SK-N-SH (cell line): Measurements from ENCODE around the gene PALS1. TPM values are rescaled to one million over a fixed set of nuclear protein-coding genes. Genes with fewer than 3 reads are reported as not detected.

Source experiments
- CTCF ChIA-PET: fragments of 300-600, 350-600 bp; formaldehyde crosslinking; extraction: SDS; loops from one replicate; lab custom pipeline; 2021; lab: Yijun Ruan, JAX
- POLR2A ChIA-PET: fragments of 350-600 bp; sonication (Branson Sonifier 250); formaldehyde crosslinking; extraction: SDS; loops from one replicate; lab custom pipeline; 2020; ENCODE audit warnings: antibody characterized with exemption, inconsistent platforms; lab: Yijun Ruan, JAX
- DNase-seq: peaks from one replicate; pipeline ENCODE4 v3.0.0; 2012
- H2AFZ ChIP-seq: fragments of 200-600 bp; sonication (generic); 2 replicates; pipeline ENCODE4 v1.8.1; 2016; ENCODE audit warnings: antibody characterized with exemption, mild to moderate bottlenecking, low read depth
- H3F3A ChIP-seq: fragments of 200-600 bp; sonication (generic); replicated peaks from 2 replicates; pipeline ENCODE3; 2016; ENCODE audit warnings: antibody characterized with exemption, mild to moderate bottlenecking; ENCODE audit not compliant: insufficient read depth
- H3K27ac ChIP-seq, 2 experiments: fragments of 200-500 bp in 1 of 2; fragments of 200-600 bp in 1 of 2; sonication (Bioruptor generic) in 1 of 2; sonication (generic), shearing (Covaris generic) in 1 of 2; 2 replicates each; pipeline versions ENCODE4 v1.5.1 to v1.6.1; 2014 to 2016; ENCODE audit warnings: low read depth in 2 of 2, inconsistent platforms in 1 of 2, low read length in 1 of 2, mild to moderate bottlenecking in 1 of 2, mixed read lengths in 1 of 2
- H3K27me3 ChIP-seq: fragments of 200-600 bp; sonication (generic), shearing (Covaris generic); 2 replicates; pipeline ENCODE4 v1.6.1; 2016; ENCODE audit warnings: mixed run types; ENCODE audit not compliant: insufficient read depth
- H3K36me3 ChIP-seq, 2 experiments: fragments of 200-500 bp in 1 of 2; fragments of 200-600 bp in 1 of 2; sonication (Bioruptor generic) in 1 of 2; sonication (generic) in 1 of 2; replicated peaks in 1 of 2; 2 replicates each; pipeline versions ENCODE3 to v1.5.1; 2014 to 2016; ENCODE audit warnings: low read length in 1 of 2, mild to moderate bottlenecking in 1 of 2; ENCODE audit not compliant: insufficient read depth in 2 of 2, control insufficient read depth in 1 of 2
- H3K4me1 ChIP-seq, 2 experiments: fragments of 200-500 bp in 1 of 2; fragments of 200-600 bp in 1 of 2; sonication (Bioruptor generic) in 1 of 2; sonication (generic), shearing (Covaris generic) in 1 of 2; 2 replicates each; pipeline versions ENCODE4 v1.5.1 to v1.6.1; 2014 to 2016; ENCODE audit warnings: low read depth in 1 of 2, low read length in 1 of 2, mixed run types in 1 of 2; ENCODE audit not compliant: insufficient read depth in 2 of 2, control insufficient read depth in 1 of 2
- H3K4me2 ChIP-seq: fragments of 200-600 bp; sonication (generic), shearing (Covaris generic); 2 replicates; pipeline ENCODE4 v1.6.1; 2017; ENCODE audit warnings: mixed run types
- H3K4me3 ChIP-seq, 2 experiments: fragments of 200-500 bp in 1 of 2; fragments of 200-600 bp in 1 of 2; sonication (Bioruptor generic) in 1 of 2; sonication (generic), shearing (Covaris generic) in 1 of 2; 2 replicates each; pipeline versions ENCODE4 v1.5.1 to v1.8.1; 2014 to 2016; ENCODE audit warnings: low read depth in 2 of 2, inconsistent platforms in 1 of 2, low read length in 1 of 2, mild to moderate bottlenecking in 1 of 2, mixed read lengths in 1 of 2, moderate library complexity in 1 of 2
- H3K79me2 ChIP-seq: fragments of 200-600 bp; sonication (generic); 2 replicates; pipeline ENCODE4 v1.8.1; 2017; ENCODE audit warnings: mild to moderate bottlenecking; ENCODE audit not compliant: insufficient read depth
- H3K9ac ChIP-seq: fragments of 200-600 bp; sonication (generic); 2 replicates; pipeline ENCODE4 v1.6.1; 2017; ENCODE audit warnings: mixed run types
- H3K9me2 ChIP-seq: fragments of 200-600 bp; sonication (generic); 2 replicates; pipeline ENCODE4 v1.6.1; 2017; ENCODE audit warnings: mixed run types
- H3K9me3 ChIP-seq: fragments of 200-600 bp; sonication (generic); 2 replicates; pipeline ENCODE4 v1.6.1; 2017; ENCODE audit warnings: mixed run types, mild to moderate bottlenecking, moderate library complexity
- H4K20me1 ChIP-seq: fragments of 200-600 bp; sonication (generic); 2 replicates; pipeline ENCODE4 v1.6.1; 2017; ENCODE audit warnings: mild to moderate bottlenecking, mixed run types; ENCODE audit not compliant: insufficient read depth
- CHD2 ChIP-seq: fragments of 150-350 bp; IDR thresholded peaks from 2 replicates; pipeline ENCODE4 v1.6.1; 2018; ENCODE audit warnings: low read length; ENCODE audit not compliant: partially characterized antibody
- EP300 ChIP-seq, 2 experiments: IDR thresholded peaks; 2 replicates each; pipeline versions ENCODE4 v1.4.0 to v1.6.1; 2012; ENCODE audit warnings: borderline replicate concordance in 1 of 2, low read depth in 1 of 2, low read length in 1 of 2
- GABPA ChIP-seq: IDR thresholded peaks from 2 replicates; pipeline ENCODE4 v1.4.0; 2012; ENCODE audit warnings: low read depth, mild to moderate bottlenecking
- JUND ChIP-seq: IDR thresholded peaks from 2 replicates; pipeline ENCODE4 v1.4.0; 2012
- NFIC ChIP-seq: IDR thresholded peaks from 2 replicates; pipeline ENCODE4 v1.4.0; 2012; ENCODE audit warnings: borderline replicate concordance
- POLR2AphosphoS5 ChIP-seq: IDR thresholded peaks from 2 replicates; pipeline ENCODE4 v1.6.1; 2012; ENCODE audit warnings: low read depth, low read length
- REST ChIP-seq: IDR thresholded peaks from 2 replicates; pipeline ENCODE4 v1.6.1; 2012; ENCODE audit warnings: mild to moderate bottlenecking, low read depth, low read length, moderate library complexity
- SMC3 ChIP-seq: IDR thresholded peaks from 2 replicates; pipeline ENCODE4 v1.6.1; 2012; ENCODE audit warnings: low read depth, low read length, improper control_type of control experiment
- TAF1 ChIP-seq: IDR thresholded peaks from 2 replicates; pipeline ENCODE4 v1.6.1; 2012; ENCODE audit warnings: low read depth, mild to moderate bottlenecking, low read length, moderate library complexity, borderline replicate concordance
- TEAD4 ChIP-seq: IDR thresholded peaks from 2 replicates; pipeline ENCODE4 v1.4.0; 2012; ENCODE audit warnings: mild to moderate bottlenecking, borderline replicate concordance; ENCODE audit not compliant: insufficient read depth
- USF1 ChIP-seq: IDR thresholded peaks from 2 replicates; pipeline ENCODE4 v1.4.0; 2012; ENCODE audit warnings: low read depth, borderline replicate concordance
- YY1 ChIP-seq: IDR thresholded peaks from 2 replicates; pipeline ENCODE4 v1.4.0; 2012; ENCODE audit warnings: low read depth, mild to moderate bottlenecking
- WGBS: methylation state at CpG from one replicate; pipeline ENCODE4 v1.1.6; 2017; ENCODE audit warnings: low lambda C conversion rate; 5-methylcytosine and 5-hydroxymethylcytosine counted together
- polyA plus RNA-seq, 3 experiments: library from polyadenylated mRNA; depleted of rRNA; stranded (reverse); fragments of >200 nt; gene quantifications; 2 replicates each; pipeline ENCODE4 v1.2.3, GENCODE V29; 2012
- TF ChIP-seq, protein P1 (sequence below): IDR thresholded peaks from 2 replicates; pipeline ENCODE4 v1.4.0; 2012; ENCODE audit warnings: low read depth
- TF ChIP-seq, protein P2 (sequence below): fragments of 150-350 bp; IDR thresholded peaks from 2 replicates; pipeline ENCODE4 v1.6.1; 2016; ENCODE audit warnings: mild to moderate bottlenecking, low read depth, low read length
- TF ChIP-seq, protein P3 (sequence below): IDR thresholded peaks from 2 replicates; pipeline ENCODE4; 2012

PALS1 gene
- polyA plus RNA-seq, 1 of the 3 experiments (the other 2 are of a cell fraction): 8.0 TPM

- peaks cover 18% of the 10 kb centered on the region for H3F3A ChIP-seq
- CTCF ChIA-PET: interaction anchor here (0.6 to 2.6 kb wide), 5 partner anchors 46 to 837 kb away, joined by 3 to 7 read pairs (median 3); partner anchors contain the start of genes ATP6V1D and EIF2S1
- no peaks in the 10 kb centered on the region for H3K27me3 ChIP-seq
- 22% methylated on average over 13 of the region's 23 CpGs for WGBS
- H3K9me3 ChIP-seq: no peaks in the 10 kb centered on the region
- H3K9me2 ChIP-seq: no peaks in the 10 kb centered on the region
- H3K27ac ChIP-seq: peak overlapping the region; percentile 48 to 94
- peak overlapping the region; percentile 91 for H3K9ac ChIP-seq
- no peaks in the 10 kb centered on the region for H3K36me3 ChIP-seq
- H3K79me2 ChIP-seq: peaks cover 37% of the 10 kb centered on the region
- TF ChIP-seq, protein P1, sequence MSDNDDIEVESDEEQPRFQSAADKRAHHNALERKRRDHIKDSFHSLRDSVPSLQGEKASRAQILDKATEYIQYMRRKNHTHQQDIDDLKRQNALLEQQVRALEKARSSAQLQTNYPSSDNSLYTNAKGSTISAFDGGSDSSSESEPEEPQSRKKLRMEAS: peak; percentile 57; the same call in 1 of the 2 replicates
- 0 out of 2 replicates have a peak, but pooled peaks have one; percentile 46 for TF ChIP-seq TAF1
- TF ChIP-seq USF1: no peak
- TF ChIP-seq, protein P2, sequence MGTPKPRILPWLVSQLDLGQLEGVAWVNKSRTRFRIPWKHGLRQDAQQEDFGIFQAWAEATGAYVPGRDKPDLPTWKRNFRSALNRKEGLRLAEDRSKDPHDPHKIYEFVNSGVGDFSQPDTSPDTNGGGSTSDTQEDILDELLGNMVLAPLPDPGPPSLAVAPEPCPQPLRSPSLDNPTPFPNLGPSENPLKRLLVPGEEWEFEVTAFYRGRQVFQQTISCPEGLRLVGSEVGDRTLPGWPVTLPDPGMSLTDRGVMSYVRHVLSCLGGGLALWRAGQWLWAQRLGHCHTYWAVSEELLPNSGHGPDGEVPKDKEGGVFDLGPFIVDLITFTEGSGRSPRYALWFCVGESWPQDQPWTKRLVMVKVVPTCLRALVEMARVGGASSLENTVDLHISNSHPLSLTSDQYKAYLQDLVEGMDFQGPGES: no peak
- TF ChIP-seq, all 33 proteins: peak for 2
- Histone ChIP-seq H3K4me3 (peak overlapping the region; percentile 67 to 80), H3K4me2 (peak overlapping the region; percentile 94), H4K20me1 (peaks cover 13% of the 10 kb centered on the region; the same call in 1 of the 2 replicates), H2AFZ (peak overlapping the region; percentile 99), H3K4me1 (peaks cover 6% of the 10 kb centered on the region in 2 experiments; a peak in 3 of 4 replicates)
- DNase-seq: peak; percentile 52
- POLR2A ChIA-PET: no interaction called here
These were observed 885 bp upstream of the PALS1 start for GRCh38 chr14:67240168-67240932.

DNA sequence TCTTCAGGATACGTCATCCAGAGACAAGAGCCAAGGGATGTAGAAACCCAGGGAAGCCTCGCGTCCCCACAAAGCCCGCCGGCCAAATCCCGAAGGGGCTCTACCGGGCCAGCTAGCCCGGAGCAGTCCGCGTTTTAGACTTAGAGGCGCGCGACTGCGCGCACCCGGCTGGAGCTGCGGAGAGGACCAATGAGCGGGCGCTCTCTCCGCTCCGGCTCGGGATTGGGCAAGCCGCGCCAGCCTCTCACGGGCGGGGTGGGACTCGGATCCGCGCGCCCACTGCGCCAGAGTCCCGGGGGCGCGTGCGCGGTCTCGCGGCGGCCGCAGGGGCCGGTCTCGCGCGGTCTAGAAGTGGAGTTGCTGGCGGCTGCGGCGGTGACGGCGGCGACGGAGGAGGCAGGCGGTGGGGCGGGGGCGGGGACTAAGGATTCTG, 241 bp upstream of the PALS1 start:
- ChIA-PET CTCF (interaction anchor here (0.6 to 2.6 kb wide), 4 partner anchors 45 to 838 kb away, joined by 3 to 7 read pairs (median 4); partner anchors contain the start of genes ATP6V1D and EIF2S1), POLR2A (no interaction called here)
- Histone ChIP-seq H3K27me3 (no peaks in the 10 kb centered on the region), H3K9ac (peak overlapping the region; percentile 91), H3K9me2 (no peaks in the 10 kb centered on the region), H3K4me2 (peak overlapping the region; percentile 94), H3K4me1 (peaks cover 6% of the 10 kb centered on the region in 2 experiments; a peak in 3 of 4 replicates), H3K9me3 (no peaks in the 10 kb centered on the region), H3F3A (peaks cover 17% of the 10 kb centered on the region), H2AFZ (peak overlapping the region; percentile 99), H3K79me2 (peaks cover 44% of the 10 kb centered on the region), H4K20me1 (peaks cover 13% of the 10 kb centered on the region; the same call in 1 of the 2 replicates), H3K36me3 (no peaks in the 10 kb centered on the region), H3K4me3 (peak overlapping the region; percentile 67 to 80), H3K27ac (peak overlapping the region; percentile 89 to 94)
- peak; percentile 96 for DNase-seq
- WGBS: 1% methylated on average over 19 of the region's 54 CpGs
- TF ChIP-seq, protein P3, sequence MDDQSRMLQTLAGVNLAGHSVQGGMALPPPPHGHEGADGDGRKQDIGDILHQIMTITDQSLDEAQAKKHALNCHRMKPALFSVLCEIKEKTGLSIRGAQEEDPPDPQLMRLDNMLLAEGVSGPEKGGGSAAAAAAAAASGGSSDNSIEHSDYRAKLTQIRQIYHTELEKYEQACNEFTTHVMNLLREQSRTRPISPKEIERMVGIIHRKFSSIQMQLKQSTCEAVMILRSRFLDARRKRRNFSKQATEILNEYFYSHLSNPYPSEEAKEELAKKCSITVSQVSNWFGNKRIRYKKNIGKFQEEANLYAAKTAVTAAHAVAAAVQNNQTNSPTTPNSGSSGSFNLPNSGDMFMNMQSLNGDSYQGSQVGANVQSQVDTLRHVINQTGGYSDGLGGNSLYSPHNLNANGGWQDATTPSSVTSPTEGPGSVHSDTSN: no peak
- TF ChIP-seq CHD2 (peak; percentile 90), JUND (no peak), NFIC (no peak), SMC3 (no peak), GABPA (no peak), TEAD4 (no peak), YY1 (no peak), REST (no peak), EP300 (IDR thresholded peaks at IDR 0.05; ENCODE audit: borderline replicate concordance in 1 of 2, low read depth in 1 of 2, low read length in 1 of 2) (no peak), POLR2AphosphoS5 (peak; percentile 73)
- TF ChIP-seq, protein P1: 0 out of 2 replicates have a peak, but pooled peaks have one; percentile 6
- TF ChIP-seq, protein P2: 0 out of 2 replicates have a peak, but pooled peaks have one; percentile 3
